ENCODE data around the gene TMPRSS11E.

GRCh38 chr4:68399306-68399705, 48.0 kb upstream of the TMPRSS11E start:
- TF ChIP-seq, protein P1, sequence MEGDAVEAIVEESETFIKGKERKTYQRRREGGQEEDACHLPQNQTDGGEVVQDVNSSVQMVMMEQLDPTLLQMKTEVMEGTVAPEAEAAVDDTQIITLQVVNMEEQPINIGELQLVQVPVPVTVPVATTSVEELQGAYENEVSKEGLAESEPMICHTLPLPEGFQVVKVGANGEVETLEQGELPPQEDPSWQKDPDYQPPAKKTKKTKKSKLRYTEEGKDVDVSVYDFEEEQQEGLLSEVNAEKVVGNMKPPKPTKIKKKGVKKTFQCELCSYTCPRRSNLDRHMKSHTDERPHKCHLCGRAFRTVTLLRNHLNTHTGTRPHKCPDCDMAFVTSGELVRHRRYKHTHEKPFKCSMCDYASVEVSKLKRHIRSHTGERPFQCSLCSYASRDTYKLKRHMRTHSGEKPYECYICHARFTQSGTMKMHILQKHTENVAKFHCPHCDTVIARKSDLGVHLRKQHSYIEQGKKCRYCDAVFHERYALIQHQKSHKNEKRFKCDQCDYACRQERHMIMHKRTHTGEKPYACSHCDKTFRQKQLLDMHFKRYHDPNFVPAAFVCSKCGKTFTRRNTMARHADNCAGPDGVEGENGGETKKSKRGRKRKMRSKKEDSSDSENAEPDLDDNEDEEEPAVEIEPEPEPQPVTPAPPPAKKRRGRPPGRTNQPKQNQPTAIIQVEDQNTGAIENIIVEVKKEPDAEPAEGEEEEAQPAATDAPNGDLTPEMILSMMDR (IDR thresholded peaks at IDR 0.05; ENCODE audit: insufficient read depth, low read length): no peak
- TF ChIP-seq POLR2AphosphoS5 (IDR thresholded peaks at IDR 0.05; ENCODE audit: low read depth): no peak
